IMR-90 (cell line): ENCODE measurements around the gene DAAM2. TPM values are rescaled to one million over a fixed set of nuclear protein-coding genes. Genes with fewer than 3 reads are reported as not detected.

Experiments used
- ATAC-seq: fragments of 200-7000 bp; cut with Tn5 transposase; 2 replicates; pipeline ENCODE4 v1.9.1; 2020; ENCODE audit warnings: low read depth, mild to moderate bottlenecking, moderate library complexity
- BruUV-seq: library from RNA; stranded (reverse); fragments of 400-500 nt; replicated peaks from 2 replicates; lab custom pipeline; 2021; lab: Mats Ljungman, UMichigan
- CTCF ChIA-PET: fragments of 300-600 bp; formaldehyde crosslinking; extraction: SDS; loops from one replicate; lab custom pipeline; 2021; ENCODE audit warnings: antibody characterized with exemption; lab: Yijun Ruan, JAX
- POLR2A ChIA-PET: fragments of 300-600 bp; sonication (Branson Sonifier 250); formaldehyde crosslinking; loops from one replicate; lab custom pipeline; 2022; ENCODE audit warnings: antibody characterized with exemption; ENCODE audit not compliant: unreplicated experiment; lab: Charles Lee
- DNase-seq: peaks from one replicate; pipeline ENCODE4 v3.0.0; 2013
- H2AFZ ChIP-seq: replicated peaks from 2 replicates; pipeline ENCODE3; 2013; ENCODE audit warnings: low read length, mild to moderate bottlenecking; ENCODE audit not compliant: poor library complexity
- H2AK5ac ChIP-seq: 2 replicates; pipeline ENCODE4 v1.6.1; 2013; ENCODE audit warnings: low read depth, low read length, inconsistent platforms
- H2AK9ac ChIP-seq: replicated peaks from 2 replicates; pipeline ENCODE3; 2013; ENCODE audit warnings: mild to moderate bottlenecking, low read depth, low read length, moderate library complexity; ENCODE audit not compliant: poor library complexity
- H2BK120ac ChIP-seq: 2 replicates; pipeline ENCODE4 v1.6.1; 2013; ENCODE audit warnings: low read depth, low read length, inconsistent platforms
- H2BK15ac ChIP-seq: 3 replicates; pipeline ENCODE4 v1.6.1; 2013; ENCODE audit warnings: low read depth, low read length, inconsistent platforms
- H2BK20ac ChIP-seq: 2 replicates; pipeline ENCODE4 v1.6.1; 2013; ENCODE audit warnings: low read depth, mild to moderate bottlenecking, inconsistent platforms, low read length, moderate library complexity
- H2BK5ac ChIP-seq: 2 replicates; pipeline ENCODE4 v1.6.1; 2013; ENCODE audit warnings: mild to moderate bottlenecking, low read depth, low read length, inconsistent platforms; ENCODE audit not compliant: poor library complexity, severe bottlenecking
- H3K14ac ChIP-seq: replicated peaks from 2 replicates; pipeline ENCODE4 v1.6.1; 2013; ENCODE audit warnings: low read depth, low read length, inconsistent platforms
- H3K18ac ChIP-seq: 2 replicates; pipeline ENCODE4 v1.6.1; 2013; ENCODE audit warnings: low read depth, low read length, control low read depth
- H3K23ac ChIP-seq: 2 replicates; pipeline ENCODE4 v1.6.1; 2013; ENCODE audit warnings: low read depth, low read length, inconsistent platforms
- H3K27ac ChIP-seq: 2 replicates; pipeline ENCODE4 v1.5.1; 2013; ENCODE audit warnings: mild to moderate bottlenecking, control low read depth, low read length; ENCODE audit not compliant: insufficient read depth
- H3K27me3 ChIP-seq: 2 replicates; pipeline ENCODE4 v1.6.1; 2013; ENCODE audit warnings: low read length; ENCODE audit not compliant: control insufficient read depth, insufficient read depth
- H3K36me3 ChIP-seq: 2 replicates; pipeline ENCODE4 v1.6.1; 2013; ENCODE audit warnings: low read length, mixed read lengths; ENCODE audit not compliant: control insufficient read depth, insufficient read depth
- H3K4ac ChIP-seq: 2 replicates; pipeline ENCODE4 v1.6.1; 2013; ENCODE audit warnings: low read depth, low read length, inconsistent platforms
- H3K4me1 ChIP-seq: 2 replicates; pipeline ENCODE4 v1.6.1; 2013; ENCODE audit warnings: low read length, mixed read lengths; ENCODE audit not compliant: control insufficient read depth, insufficient read depth
- H3K4me2 ChIP-seq: 2 replicates; pipeline ENCODE4 v1.6.1; 2013; ENCODE audit warnings: low read depth, mild to moderate bottlenecking, control low read depth, low read length, moderate library complexity
- H3K4me3 ChIP-seq: 2 replicates; pipeline ENCODE4 v1.5.1; 2013; ENCODE audit warnings: low read depth, mild to moderate bottlenecking, control low read depth, low read length, moderate library complexity; ENCODE audit not compliant: insufficient read depth
- H3K56ac ChIP-seq: 2 replicates; pipeline ENCODE4 v1.6.1; 2013; ENCODE audit warnings: low read length, inconsistent platforms; ENCODE audit not compliant: insufficient read depth; ENCODE audit errors: extremely low read depth
- H3K79me1 ChIP-seq, 2 experiments: 2 replicates each; pipeline ENCODE4 v1.6.1; 2013; ENCODE audit warnings: low read length in 2 of 2, inconsistent platforms in 1 of 2, low read depth in 1 of 2
- H3K9ac ChIP-seq: 2 replicates; pipeline ENCODE4 v1.6.1; 2013; ENCODE audit warnings: low read depth, low read length, control low read depth
- H3K9me1 ChIP-seq: 2 replicates; pipeline ENCODE4 v1.6.1; 2013; ENCODE audit warnings: low read length, inconsistent platforms; ENCODE audit not compliant: insufficient read depth
- H3K9me3 ChIP-seq: 2 replicates; pipeline ENCODE4 v1.6.1; 2013; ENCODE audit warnings: low read length; ENCODE audit not compliant: control insufficient read depth, insufficient read depth
- H4K20me1 ChIP-seq: 2 replicates; pipeline ENCODE4 v1.6.1; 2013; ENCODE audit warnings: low read length, inconsistent platforms; ENCODE audit not compliant: insufficient read depth
- H4K5ac ChIP-seq: 2 replicates; pipeline ENCODE4 v1.6.1; 2013; ENCODE audit warnings: mild to moderate bottlenecking, low read depth, low read length, control low read depth
- H4K8ac ChIP-seq, 2 experiments: 2 replicates each; pipeline ENCODE4 v1.6.1; 2013; ENCODE audit warnings: low read depth in 2 of 2, low read length in 2 of 2, control low read depth in 1 of 2, inconsistent platforms in 1 of 2
- H4K91ac ChIP-seq: 2 replicates; pipeline ENCODE4 v1.6.1; 2013; ENCODE audit warnings: low read depth, low read length, inconsistent platforms; ENCODE audit not compliant: insufficient read depth
- BHLHE40 ChIP-seq: fragments of 150-350 bp; IDR thresholded peaks from 2 replicates; pipeline ENCODE4 v1.6.1; 2016; ENCODE audit warnings: mild to moderate bottlenecking, low read depth, low read length
- CEBPB ChIP-seq: IDR thresholded peaks from 2 replicates; pipeline ENCODE4 v1.6.1; 2012; ENCODE audit warnings: low read depth, low read length, improper control_type of control experiment
- MAZ ChIP-seq: IDR thresholded peaks from 2 replicates; pipeline ENCODE4 v1.6.1; 2012; ENCODE audit warnings: low read depth, mild to moderate bottlenecking, low read length, improper control_type of control experiment, moderate library complexity, borderline replicate concordance
- NFE2L2 ChIP-seq: fragments of 150-350 bp; IDR thresholded peaks from 2 replicates; pipeline ENCODE4 v1.6.1; 2016; ENCODE audit warnings: low read depth, mild to moderate bottlenecking, low read length
- WGBS, 2 experiments: methylation state at CpG; one replicate each; pipeline versions ENCODE4 v1.1.5 to v1.1.7; 2013; ENCODE audit warnings: missing lambda C conversion rate in 2 of 2; ENCODE audit not compliant: insufficient read length in 1 of 2; ENCODE audit errors: extremely low coverage in 2 of 2; 5-methylcytosine and 5-hydroxymethylcytosine counted together
- dilution Hi-C: fragments of 300-500 bp; cut with HindIII; formaldehyde crosslinking; loops from one replicate; pipeline ENCODE4 v1.14.3; 2018; ENCODE audit warnings: low sequenced_read_pairs; ENCODE audit not compliant: unreplicated experiment
- in situ Hi-C: fragments of 300-500 bp; cut with MboI; formaldehyde crosslinking; loops from 3 replicates; pipeline ENCODE4 v1.14.3; 2019; ENCODE audit warnings: low sequenced_read_pairs, inconsistent platforms, mixed read lengths
- intact Hi-C: fragments of 100-400 bp; cut with micrococcal nuclease; formaldehyde crosslinking; loops from 2 replicates; pipeline ENCODE4 v1.10.0; 2022
- polyA plus RNA-seq, 3 experiments: library from polyadenylated mRNA; depleted of rRNA; stranded (reverse); fragments of >200 nt; gene quantifications; 2 replicates each; pipeline ENCODE4 v1.2.3, GENCODE V29; 2012; ENCODE audit warnings: low replicate concordance in 1 of 3
- total RNA-seq: library from RNA; depleted of rRNA; stranded (reverse); fragments of >200 nt; gene quantifications from 2 replicates; pipeline ENCODE4 v1.2.3, GENCODE V29; 2012

The DAAM2 gene
- total and polyA plus RNA-seq, 2 of the 4 experiments (the other 2 are of a cell fraction), result 11.2 to 12.9 TPM

DNA sequence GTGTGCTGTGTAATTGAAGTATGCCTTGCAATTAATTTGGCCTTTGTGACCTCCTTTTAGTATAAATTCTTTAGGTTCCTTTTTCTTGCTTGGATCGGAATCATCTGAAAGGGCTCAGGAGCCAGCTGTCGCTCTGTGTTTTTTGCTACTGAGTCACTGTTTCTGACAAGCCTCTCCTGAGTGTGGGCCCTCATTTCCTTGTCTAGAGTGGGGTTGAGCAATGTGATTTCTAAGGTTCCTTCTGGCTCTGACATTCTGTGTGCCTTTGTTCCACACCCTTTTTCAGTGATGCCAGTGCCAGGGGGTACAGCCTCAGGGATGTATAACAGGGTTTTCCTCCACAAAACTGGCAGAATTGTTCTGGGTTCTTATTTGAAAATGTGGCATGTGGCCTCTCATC lies 26.5 kb downstream of the DAAM2 start:
- Histone ChIP-seq H3K4me1 (peaks cover 23% of the 10 kb centered on the region), H2BK20ac (peak overlapping the region; percentile 48; the same call in 1 of the 2 replicates), H3K4me3 (no peak overlapping the region), H3K4me2 (no peak overlapping the region), H4K20me1 (no peaks in the 10 kb centered on the region), H4K91ac (peak overlapping the region; percentile 22; the same call in 1 of the 2 replicates), H3K9me1 (peaks cover 13% of the 10 kb centered on the region), H2AK5ac (peak overlapping the region; percentile 53), H3K27me3 (no peaks in the 10 kb centered on the region), H3K18ac (peak overlapping the region; percentile 69), H2BK120ac (peak overlapping the region; percentile 37; the same call in 1 of the 2 replicates), H3K14ac (peak overlapping the region; percentile 39; the same call in 1 of the 2 replicates), H3K79me1 (peaks cover 0 to 19% of the 10 kb centered on the region in 2 experiments; a peak in 2 of 4 replicates), H4K8ac (no peak overlapping the region), H2AK9ac (no peak overlapping the region), H3K27ac (peak overlapping the region; percentile 62; the same call in 1 of the 2 replicates), H2AFZ (no peak overlapping the region), H2BK15ac (no peak overlapping the region), H3K36me3 (no peaks in the 10 kb centered on the region), H3K9ac (no peak overlapping the region), H3K9me3 (no peaks in the 10 kb centered on the region), H3K56ac (no peak overlapping the region), H3K23ac (no peak overlapping the region), H4K5ac (peak overlapping the region; percentile 52), H2BK5ac (peak overlapping the region; percentile 69), H3K4ac (peak overlapping the region; percentile 58)
- TF ChIP-seq MAZ (no peak), CEBPB (peak; percentile 50; the same call in 1 of the 2 replicates), BHLHE40 (no peak), NFE2L2 (no peak)
- in situ Hi-C loops (no loop called here), dilution Hi-C loops (no loop called here), intact Hi-C loops (no loop called here)
- POLR2A ChIA-PET, result no interaction called here
- CTCF ChIA-PET, result no interaction called here
- no CpG with 5 or more reads among the region's 2 CpGs for WGBS, 2 experiments
- ATAC-seq (peak; percentile 19; the same call in 1 of the 2 replicates), DNase-seq (peak; percentile 24)
- no TSS peak for BruUV-seq
